Superior temporal gyrus (tissue), 1 donor: Measurements from ENCODE around the gene PLXNC1.

Experiments used
- DNase-seq: peaks from one replicate; pipeline ENCODE4 v3.0.0-alpha.2; 2016; ENCODE audit errors: extremely low spot score

The PLXNC1 gene

DNA sequence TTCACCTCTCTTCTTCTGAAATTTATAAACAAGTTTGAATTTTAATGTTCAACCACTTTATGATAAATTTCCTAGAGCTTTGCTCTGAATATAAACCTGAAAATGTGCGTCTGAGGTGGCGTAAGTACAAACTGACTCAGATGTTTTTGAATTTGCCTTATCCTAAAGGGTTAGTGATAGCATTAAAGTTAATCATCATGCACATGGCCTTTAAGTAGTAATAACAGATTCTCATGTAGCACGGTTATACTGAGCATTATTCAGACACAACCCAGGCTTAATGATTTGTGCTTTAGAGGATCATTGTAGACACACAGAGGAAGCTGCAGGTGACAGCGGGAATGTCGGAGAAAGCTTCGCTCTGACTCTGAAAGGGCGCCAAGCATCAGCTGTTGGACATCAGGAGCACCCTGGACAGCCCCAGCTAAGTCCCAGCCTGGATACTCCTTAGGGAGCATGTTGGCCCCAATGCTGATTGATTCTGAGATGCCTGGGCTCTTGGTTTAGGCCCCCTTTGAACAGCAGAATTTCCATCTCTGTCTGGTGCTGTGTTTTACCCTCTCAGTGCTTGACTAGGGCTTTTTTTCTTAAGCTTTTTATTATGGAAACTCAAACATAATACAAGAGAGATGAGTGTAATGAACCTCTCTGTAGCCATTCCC is 91.1 kb downstream of the PLXNC1 start:
- DNase-seq: no peak

DNA sequence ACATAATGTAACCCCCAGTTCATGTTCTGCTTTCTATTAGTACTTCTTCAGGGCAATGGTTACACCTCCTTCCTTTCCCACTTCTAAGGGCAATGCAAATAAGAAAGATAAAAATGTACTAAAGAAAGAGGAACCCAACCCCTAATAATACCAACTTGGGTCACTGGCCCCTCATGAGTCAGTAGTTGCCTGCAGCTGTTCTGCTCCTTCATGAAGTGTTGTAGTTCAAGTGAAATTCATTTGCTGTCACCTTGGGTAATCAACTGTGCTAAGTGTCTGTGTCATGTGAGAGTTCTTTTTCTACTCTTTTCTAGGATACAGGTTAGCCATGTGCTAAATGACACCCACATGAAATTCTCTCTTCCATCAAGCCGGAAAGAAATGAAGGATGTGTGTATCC is 91.8 kb downstream of the PLXNC1 start:
- DNase-seq: no peak

DNA sequence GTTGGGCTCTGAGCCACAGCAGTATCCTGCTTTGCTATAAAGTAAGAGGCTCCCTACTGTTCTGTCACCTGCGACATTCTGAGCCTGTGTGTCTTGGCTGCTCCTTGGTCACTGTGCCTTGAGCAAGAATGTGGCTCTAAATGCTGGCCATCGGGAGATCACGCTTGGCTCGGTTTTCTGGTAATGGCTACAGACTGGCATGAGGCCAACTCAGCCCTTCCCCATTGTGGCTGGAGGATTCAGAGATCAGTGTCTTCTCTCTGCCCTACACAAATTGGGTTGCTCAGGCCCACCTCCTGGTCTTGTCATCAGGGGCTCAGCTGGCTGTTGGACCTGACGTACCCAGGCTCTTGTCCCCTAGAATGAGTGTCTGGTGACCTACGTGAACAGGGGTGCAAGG is 94.5 kb downstream of the PLXNC1 start:
- no peak for DNase-seq

DNA sequence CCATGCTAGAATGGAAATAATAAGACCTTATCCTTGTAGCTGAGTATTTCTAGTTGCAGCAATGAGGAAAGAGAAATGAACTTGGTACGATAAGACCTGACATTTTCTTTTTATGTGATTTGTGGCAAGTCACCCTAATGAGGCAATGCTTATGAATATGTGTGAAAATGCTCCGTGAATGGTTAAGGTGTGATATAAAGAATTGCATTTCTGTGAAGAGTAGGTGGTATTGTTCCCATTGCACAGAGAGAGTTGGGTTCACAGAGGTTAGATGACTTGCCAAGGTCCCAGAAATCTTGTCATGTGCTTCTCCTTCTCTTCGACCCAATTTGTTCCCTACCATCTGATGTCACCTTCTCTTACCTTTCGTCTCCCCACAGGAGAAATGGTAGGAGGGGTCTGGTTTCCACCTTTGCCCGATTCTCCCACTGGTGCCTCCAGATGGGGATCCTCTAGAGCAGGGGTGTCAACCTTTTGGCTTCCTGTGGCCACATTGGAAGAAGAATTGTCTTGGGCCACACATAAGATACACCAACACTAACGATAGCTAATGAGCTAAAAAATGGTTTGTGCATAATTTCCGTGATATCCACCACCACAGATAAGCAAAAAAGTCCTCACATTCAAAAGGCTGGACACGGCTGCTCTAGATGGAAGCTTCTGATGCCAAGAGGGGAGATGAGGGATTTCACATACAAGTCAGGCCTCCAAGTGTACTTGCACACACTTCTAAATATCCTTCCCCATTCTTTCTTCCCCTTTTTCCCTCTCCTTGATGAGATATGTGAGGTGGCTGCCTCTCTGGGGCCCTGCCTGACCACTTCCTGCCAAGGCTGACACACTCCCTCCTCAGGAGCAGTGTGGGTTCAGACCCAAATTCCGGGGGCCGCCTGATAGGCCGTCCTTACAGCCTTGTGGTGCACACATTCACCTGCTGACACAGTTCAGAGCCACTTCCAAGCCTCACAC is 96.1 kb downstream of the PLXNC1 start:
- no peak for DNase-seq

DNA sequence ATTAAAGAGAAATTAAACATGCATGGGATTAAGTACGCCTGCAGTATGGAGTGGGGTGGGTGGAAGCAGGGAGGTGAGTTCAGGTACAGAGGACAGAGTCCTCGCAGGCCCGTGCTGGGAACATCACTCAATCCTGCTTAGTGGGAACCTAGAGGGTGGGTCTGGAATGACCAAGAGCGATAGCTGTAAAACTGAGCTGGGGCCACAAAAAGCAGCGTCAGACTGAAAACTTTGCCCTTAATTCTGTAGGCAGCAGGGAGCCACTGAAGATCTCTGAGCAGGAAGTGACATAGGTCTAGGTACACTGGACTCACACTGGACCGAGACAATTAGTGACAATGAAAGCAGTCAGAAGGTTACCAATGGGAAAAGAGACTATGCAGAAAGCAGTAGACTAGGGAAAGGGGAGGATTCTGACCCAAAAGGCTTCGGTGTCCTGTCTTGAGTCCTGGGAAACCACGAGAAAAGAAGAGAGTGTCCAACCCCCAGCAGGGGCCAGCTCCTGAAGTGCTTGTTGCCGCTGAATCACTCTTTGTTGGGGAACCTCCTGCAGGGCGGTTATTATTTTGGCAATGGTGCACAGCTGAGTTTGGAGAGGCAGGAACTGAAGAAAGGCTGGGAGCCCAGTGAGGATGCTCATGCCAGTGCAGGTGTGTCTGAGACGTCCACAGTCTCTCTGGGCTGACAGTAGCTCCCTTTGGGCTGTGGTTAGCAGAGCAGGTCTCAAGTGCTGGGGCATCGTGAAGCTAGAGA is 97.4 kb downstream of the PLXNC1 start:
- no peak for DNase-seq

DNA sequence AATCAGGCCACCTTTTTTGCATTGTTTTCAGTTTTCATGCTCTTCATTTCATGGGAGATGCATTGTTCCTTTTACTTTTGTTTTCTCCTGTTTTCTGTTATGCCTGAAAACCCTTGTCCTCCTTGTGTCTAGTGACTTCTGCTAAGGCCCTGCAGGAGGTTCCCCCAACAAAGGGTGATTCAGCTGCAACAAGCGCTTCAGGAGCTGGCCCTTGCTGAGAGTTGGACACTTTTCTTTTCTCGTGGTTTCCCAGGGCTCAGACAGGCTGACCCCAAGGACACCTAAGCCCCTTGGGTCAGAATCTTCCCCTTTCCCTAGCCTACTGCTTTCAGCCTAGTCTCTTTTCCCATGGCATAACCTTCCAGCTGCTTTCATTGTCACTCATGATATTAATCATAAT is 98.9 kb downstream of the PLXNC1 start:
- DNase-seq: no peak

DNA sequence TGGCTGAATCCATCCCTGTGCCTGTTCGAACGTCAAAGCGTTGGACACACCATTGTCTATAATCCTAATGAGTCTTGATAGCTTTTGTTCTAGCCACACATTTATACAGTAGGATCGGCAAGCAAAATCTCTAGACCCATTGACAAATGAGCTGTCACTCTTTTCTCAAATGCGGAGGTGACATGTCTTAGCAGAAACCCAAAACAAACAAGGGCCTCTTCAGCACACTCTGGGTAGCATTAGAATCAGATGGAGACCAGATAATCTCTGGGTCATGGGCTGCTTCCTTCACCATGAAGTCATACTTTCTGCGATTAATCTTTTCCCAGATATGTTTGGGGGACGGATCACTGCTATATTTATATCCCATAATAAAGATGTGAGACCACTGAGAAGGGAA is 100.2 kb downstream of the PLXNC1 start:
- no peak for DNase-seq

DNA sequence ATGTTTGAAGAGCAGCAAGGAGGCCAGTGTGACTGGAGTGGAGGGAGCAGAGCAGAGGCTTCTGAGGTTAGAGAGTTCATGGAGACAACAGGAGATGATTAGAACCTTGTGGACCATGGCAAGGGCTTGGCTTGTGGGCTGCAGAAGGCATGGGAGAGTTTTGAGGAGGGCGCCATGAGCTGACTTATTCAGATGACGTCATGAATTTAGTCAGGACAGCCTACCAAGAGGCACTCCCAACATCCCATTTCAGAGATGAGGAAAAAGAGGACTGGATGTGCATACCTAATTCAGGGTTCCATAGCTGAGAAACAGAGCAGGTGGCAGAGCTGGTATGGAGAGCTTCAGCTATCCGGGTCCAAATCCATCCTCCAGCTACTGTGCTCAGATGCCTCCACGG is 101.8 kb downstream of the PLXNC1 start:
- no peak for DNase-seq

DNA sequence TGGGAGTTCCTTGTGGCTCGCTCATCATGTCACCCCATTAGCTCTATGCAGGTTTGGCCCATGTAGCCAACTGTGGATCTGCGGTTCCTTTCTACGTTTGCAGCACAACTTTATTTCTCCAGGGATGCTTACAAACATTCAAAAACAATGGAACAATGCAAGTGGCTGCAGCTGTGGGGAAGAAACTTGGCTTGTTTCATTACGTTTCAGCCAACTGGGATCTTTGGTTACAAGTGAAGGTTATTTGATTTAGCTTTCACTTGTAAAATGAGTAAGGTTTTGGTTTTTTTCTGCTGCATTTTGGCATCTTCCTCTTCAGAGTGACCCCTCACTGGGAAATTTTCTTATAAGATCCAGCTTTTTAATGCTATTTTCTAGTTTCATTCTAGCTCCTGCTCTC is 105.9 kb downstream of the PLXNC1 start:
- peak; percentile 53 for DNase-seq

DNA sequence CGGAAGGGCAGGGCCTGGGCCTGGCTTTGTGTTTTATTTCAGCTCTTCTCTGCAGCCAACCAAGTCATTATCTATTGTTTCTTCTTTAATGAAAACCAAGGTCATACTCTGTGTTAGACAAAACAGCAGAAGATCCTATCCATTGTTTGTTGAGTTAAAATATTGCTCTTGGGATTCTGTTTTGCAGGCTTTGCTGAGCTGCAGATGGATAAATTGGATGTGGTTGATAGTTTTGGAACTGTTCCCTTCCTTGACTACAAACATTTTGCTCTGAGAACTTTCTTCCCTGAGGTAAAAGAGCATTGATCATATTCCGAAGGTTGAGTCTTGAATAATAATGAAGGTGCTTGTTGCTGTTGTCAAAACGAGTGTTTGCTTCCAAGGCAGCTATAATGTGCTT is 106.6 kb downstream of the PLXNC1 start:
- DNase-seq: peak; percentile 28

DNA sequence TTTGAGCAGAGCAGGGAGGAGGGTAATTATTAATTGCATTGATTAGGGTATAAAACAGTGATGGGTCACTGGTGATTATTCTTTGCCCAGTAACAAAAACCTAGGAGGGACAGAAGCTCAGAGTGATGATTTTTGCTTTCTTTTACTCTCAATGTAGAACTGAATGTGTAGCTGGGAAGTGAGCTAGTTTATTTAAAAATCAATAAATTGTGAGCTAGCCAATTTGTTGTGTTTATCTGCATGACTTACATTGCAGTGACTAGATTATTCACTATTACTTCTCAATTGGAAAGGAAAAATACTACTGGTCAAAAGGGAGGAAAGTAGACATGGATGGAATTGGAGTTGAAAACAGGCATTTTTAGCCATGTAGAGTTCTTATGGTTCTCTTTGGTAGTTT is 107.1 kb downstream of the PLXNC1 start:
- DNase-seq: no peak

DNA sequence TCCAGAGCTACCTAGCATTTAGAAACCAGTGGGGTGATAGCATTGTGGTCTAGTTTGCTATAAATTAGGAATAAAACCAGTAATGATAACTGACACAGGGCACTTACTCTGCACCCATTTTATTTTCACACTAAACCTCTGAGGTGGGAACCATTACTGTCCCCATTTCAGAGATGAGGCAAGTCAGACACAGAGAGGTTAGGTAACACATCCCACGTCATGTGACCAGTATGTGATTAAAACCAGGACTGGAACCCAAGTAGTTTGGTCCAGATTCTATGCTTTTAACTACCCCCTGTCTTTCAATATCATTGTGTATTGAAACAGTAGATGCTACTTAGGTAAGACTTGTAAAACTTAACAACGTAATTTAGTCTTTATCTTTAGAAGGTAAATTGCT is 110.2 kb downstream of the PLXNC1 start:
- DNase-seq: no peak

DNA sequence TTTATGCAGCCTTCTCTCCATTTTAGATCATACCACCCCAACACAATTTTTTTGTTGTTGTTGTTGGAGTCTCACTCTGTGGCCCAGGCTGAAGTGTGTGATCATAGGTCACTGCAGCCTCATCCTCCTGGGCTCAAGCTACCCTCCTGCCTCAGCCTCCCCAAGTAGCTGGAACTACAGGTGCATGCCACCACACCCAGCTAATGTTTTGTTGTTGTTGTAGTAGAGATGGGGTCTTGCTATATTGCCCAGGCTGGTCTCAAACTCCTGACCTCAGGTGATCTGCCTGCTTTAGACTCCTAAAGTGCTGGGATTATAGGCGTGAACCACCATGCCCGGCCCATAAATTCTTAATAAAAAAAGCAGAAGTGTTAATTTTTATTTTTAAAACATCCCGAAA is 111.6 kb downstream of the PLXNC1 start:
- DNase-seq: no peak

DNA sequence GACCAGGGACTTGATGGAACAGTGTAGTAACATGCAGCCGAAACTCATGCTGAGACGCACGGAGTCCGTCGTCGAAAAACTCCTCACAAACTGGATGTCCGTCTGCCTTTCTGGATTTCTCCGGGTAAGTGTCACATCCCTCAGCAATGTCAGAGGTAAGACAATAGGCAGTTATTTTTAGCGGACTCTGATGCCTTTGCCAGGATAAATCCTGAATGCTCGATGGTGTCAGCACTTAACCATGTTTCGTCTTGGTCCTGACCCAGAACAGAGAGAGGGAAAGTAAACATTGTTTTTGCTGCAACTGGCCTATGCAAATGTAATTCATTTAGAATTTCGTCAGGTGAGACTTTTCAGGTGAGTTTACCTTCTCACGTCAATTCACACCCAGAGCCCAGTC is 112.3 kb downstream of the PLXNC1 start:
- no peak for DNase-seq

DNA sequence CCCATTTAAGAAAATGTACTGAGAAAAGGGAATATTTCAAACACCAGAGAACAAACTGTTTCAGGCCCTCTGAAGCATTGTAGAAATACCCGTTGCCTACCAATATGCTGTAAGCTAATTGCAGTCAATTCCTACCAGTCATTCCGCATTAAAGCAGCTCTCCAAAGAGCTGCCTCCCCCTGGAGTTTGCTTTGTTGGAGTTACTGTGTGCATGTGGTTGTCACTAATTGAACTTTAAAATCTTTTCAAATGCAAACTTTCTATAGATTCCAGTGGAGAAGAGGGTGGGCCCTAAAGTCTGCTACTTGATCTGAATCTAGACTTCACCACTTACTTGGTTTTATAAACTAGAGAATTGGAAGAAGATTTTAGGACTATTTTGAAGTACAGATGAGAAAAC is 112.7 kb downstream of the PLXNC1 start:
- no peak for DNase-seq

DNA sequence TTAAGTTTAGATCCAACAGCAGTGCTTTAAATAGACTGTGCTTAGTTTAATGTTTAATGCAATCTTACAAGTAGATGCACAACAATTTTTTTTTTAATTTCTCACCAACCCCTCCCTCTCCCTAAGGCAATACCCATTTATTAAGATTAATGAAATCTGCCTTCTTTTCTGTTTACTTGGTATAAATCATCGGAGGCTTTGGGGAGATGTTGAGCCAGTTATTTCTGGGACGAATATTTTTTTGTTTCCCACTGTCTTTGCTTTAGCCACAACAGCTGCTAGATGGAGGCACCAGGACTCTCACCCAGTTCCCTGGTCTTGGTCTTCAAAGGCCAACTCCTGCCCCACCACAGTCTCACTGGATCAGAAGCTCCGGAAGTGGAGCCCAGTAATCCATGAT is 113.4 kb downstream of the PLXNC1 start:
- no peak for DNase-seq

DNA sequence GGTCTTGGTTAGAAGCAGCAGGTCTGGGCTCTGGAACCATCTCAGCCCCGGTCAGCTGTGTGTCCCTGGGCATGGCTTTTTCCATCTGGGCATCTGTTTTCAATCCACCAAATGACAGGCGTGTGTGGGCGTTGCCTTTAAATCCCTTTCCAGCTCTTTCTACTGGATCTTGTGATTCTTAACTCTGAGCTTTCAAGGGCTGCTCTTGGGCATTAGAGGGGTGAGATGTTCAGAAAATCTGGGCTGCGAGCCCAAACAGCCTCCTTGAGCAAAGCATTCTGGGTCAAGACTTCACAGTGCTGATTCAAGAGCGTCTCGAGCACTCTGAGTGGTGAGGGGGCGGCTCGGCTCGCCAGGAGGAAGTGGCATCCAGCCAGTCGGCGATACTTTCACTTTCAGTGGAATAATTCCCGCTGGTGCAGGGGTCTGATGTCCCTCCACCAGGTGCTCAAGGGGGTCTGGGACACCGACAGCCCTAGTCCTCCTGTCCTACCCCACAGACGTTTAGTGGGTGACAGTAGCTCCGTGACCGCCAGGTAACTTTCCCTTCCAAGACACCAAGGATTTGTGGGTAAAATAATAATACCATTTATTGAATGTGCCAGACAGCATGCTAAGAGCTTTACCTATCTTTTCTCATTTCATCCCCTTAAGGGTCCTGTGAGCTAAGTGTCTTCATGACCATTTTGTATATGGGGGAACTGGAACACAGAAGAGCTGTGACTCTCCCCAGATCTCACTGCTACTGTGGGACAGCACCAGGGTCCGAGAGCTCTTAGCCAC is 114.0 kb downstream of the PLXNC1 start:
- peak; percentile 85 for DNase-seq

DNA sequence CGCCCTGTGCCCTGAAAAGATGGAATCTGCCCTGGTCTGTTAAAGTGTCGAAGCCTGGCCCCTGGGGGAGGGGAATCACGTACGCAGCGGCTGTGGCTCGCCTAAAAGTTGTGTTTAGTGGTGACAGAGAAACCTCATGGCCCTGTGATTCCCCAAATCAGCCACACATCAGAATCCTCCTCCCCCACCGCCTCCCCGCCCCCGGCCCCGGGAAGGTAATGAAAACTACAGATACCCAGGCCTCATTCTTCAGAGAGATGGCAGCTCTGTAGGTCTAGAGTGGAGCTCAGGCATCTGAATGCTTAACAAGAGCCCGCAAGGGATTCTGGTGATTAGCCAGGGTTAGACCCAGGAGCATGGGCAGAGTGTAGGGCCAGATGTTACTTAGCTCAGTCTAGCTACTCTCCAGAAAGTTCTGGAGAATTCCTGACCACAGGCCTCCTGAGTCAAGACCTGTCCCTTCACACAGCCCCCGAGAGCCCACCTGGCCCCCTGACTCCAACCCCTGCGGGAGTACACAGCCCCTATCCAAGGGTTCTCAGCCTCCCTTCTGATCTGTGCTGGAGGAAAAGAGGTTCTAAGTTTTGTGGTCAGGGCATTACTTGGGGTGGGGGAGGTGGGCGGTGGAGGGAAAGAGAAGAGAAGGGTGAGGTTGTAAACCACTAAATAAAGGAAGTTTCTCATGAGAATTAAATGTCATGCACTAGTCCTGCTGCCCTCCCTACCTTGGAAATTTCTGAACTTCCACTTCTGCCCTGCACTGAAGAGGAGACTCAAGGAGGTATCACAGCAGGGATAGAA is 114.8 kb downstream of the PLXNC1 start:
- DNase-seq: no peak

DNA sequence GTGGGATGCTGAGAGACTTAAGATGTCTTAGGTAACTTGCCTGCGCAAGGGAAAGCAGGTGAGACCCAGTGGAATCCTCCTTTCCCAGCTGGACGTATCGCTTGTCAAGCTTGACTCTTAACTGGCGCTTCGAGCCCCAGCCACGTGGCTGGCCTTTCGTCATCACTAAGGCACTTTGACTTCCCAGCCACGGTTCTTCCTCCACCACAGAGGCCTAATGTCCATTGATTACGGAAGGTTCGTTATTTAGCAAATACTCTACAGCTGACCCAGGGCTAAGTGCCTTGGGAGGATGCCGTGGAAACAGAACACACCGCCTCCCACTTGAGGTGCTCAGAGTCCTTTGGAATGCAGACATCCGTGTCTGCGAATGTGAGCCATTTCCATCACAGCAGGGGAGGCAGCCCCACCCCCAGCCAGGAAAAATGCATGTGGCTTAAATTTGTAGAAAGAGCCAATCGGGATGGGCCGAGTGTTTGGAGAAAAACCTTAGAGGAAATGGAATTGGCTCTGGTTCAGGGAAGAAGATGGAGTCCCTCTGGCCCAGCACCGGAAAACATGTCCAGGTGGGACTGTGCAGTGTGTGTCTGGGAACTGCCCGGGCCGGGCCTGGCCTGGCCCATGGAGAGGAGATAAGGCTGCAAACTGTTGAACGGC is 115.7 kb downstream of the PLXNC1 start:
- no peak for DNase-seq

DNA sequence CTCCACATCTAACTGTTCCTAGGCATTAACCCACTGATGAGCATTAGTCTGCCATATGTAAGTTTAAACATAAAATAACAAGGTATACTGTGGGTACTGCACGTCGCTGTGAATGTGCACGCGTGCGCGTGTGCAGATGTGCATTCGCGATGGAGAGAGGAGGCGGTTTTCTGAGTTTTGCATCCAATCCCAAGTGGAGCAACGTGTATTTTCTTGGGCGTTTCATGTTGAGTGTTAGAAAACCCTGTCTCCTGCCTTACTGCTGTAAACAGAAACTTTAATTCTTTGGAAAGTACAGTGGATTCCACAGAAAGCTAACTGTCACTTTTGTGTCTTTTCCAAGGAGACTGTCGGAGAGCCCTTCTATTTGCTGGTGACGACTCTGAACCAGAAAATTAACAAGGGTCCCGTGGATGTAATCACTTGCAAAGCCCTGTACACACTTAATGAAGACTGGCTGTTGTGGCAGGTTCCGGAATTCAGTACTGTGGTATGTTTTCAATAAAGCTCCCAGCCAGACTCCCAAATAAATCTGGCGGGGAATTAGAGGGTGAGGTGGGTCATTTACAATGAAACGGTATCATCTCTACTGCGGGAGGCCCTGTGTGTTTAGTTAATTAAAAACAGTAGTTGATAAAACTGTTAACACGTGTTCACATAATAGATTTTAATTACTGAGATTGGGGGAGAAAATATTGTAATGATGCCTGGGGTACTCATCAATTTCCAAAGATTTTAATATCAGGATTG is 116.5 kb downstream of the PLXNC1 start:
- DNase-seq: no peak
